Esophagus squamous epithelium (tissue), 5 donors: Measurements from ENCODE around the gene FEM1B. TPM values are rescaled to one million over a fixed set of nuclear protein-coding genes. Genes with fewer than 3 reads are reported as not detected.

ENCODE experiments used
- DNase-seq: peaks from one replicate; lab custom pipeline; 2025; lab: John Stamatoyannopoulos, UW
- H3K27ac ChIP-seq, 4 donors: fragments of 200-600 bp; sonication (generic); one replicate each; pipeline ENCODE4 v1.5.1; 2016 to 2019; ENCODE audit warnings: mild to moderate bottlenecking in 1 of 4
- H3K27me3 ChIP-seq, 4 donors: fragments of 200-600 bp; sonication (generic); 1 replicate in 3 of 4; 2 replicates in 1 of 4; pipeline versions ENCODE4 v1.5.1 to v1.6.0; 2017 to 2021; ENCODE audit warnings: antibody characterized with exemption in 1 of 4
- H3K36me3 ChIP-seq, 3 donors: fragments of 200-600 bp; sonication (generic); one replicate each; pipeline ENCODE4 v1.5.1; 2016 to 2019
- H3K4me1 ChIP-seq, 3 donors: fragments of 200-600 bp; sonication (generic); one replicate each; pipeline ENCODE4 v1.5.1; 2017 to 2019
- H3K4me3 ChIP-seq, 4 donors: fragments of 200-600 bp; sonication (generic); 1 replicate in 3 of 4; 2 replicates in 1 of 4; pipeline ENCODE4 v1.5.1; 2016 to 2019; ENCODE audit warnings: mild to moderate bottlenecking in 2 of 4, moderate library complexity in 1 of 4
- H3K9me3 ChIP-seq, 3 donors: fragments of 200-600 bp; sonication (generic); one replicate each; pipeline ENCODE4 v1.5.1; 2016 to 2019
- POLR2A ChIP-seq, 4 donors: fragments of 450-650 bp; IDR thresholded peaks; one replicate each; pipeline ENCODE4 v1.6.1; 2017; ENCODE audit warnings: antibody characterized with exemption in 4 of 4, mild to moderate bottlenecking in 4 of 4, moderate library complexity in 3 of 4
- WGBS, 2 donors: methylation state at CpG; one replicate each; pipeline ENCODE4 v1.1.5; 2018; 5-methylcytosine and 5-hydroxymethylcytosine counted together
- intact Hi-C: fragments of 100-400 bp; cut with DNase I; formaldehyde crosslinking; loops from one replicate; pipeline ENCODE4 v1.15.0; 2022
- total RNA-seq, 4 donors: library from RNA; depleted of rRNA; stranded (reverse); fragments of >200 nt; gene quantifications; one replicate each; pipeline ENCODE4 v1.1.0, GENCODE V29; 2016
- TF ChIP-seq, protein P1 (sequence below), 6 experiments: fragments of 450-650 bp in 4 of 6; fragments of 200-600 bp in 2 of 6; sonication (generic) in 2 of 6; IDR thresholded peaks; one replicate each; pipeline ENCODE4 v1.5.1; 2016 to 2019; ENCODE audit warnings: antibody characterized with exemption in 6 of 6, mild to moderate bottlenecking in 4 of 6, moderate library complexity in 4 of 6
- donor health status: DM: yes; HTN: yes; CAD: no.

FEM1B gene
- total RNA-seq, 4 donors from 2014 or later = 32.3 to 64.4 (median 46.8) TPM

DNA sequence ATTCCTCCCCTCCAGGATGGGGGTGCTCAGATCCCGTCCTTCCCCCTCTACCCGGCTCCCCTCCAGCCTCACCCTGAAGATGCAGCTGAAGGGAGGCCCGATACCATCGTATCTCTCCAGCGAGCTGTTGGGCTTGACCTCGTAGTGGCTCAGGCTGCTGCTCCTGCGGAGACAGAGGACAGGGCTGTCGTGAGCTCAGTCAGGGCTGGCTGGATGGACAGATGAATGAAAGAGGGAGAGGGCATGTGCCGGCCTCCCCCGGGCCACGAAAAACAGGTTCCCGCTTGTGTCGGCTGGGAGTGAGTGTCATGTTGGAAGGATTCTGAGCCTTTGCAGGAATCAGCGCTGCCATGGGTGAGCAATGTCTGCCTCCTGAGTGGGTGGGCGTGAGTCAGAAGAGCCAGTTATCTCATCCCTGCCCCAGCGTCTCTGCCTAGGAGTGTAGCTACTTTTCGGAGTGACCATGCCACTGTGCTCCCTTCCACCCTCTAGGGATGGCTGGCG is 35.2 kb downstream of the FEM1B start:
- H3K4me3 ChIP-seq = no peak overlapping the region
- intact Hi-C loops = loop anchor here (10.0 kb wide), 1 partner anchor 242 kb away; no protein-coding TSS in a partner anchor
- DNase-seq = no peak
- no peak for TF ChIP-seq POLR2A (IDR thresholded peaks at IDR 0.05)
- TF ChIP-seq, protein P1, sequence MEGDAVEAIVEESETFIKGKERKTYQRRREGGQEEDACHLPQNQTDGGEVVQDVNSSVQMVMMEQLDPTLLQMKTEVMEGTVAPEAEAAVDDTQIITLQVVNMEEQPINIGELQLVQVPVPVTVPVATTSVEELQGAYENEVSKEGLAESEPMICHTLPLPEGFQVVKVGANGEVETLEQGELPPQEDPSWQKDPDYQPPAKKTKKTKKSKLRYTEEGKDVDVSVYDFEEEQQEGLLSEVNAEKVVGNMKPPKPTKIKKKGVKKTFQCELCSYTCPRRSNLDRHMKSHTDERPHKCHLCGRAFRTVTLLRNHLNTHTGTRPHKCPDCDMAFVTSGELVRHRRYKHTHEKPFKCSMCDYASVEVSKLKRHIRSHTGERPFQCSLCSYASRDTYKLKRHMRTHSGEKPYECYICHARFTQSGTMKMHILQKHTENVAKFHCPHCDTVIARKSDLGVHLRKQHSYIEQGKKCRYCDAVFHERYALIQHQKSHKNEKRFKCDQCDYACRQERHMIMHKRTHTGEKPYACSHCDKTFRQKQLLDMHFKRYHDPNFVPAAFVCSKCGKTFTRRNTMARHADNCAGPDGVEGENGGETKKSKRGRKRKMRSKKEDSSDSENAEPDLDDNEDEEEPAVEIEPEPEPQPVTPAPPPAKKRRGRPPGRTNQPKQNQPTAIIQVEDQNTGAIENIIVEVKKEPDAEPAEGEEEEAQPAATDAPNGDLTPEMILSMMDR (IDR thresholded peaks at IDR 0.05) = no peak
- peaks cover 0 to 31% (median 0%) of the 10 kb centered on the region in 4 donors for H3K27me3 ChIP-seq
- WGBS, 2 donors = 72 to 80% methylated on average over 1 to 11 of the region's 18 CpGs
- H3K27ac ChIP-seq = no peak overlapping the region
- H3K9me3 ChIP-seq = no peaks in the 10 kb centered on the region
- no peaks in the 10 kb centered on the region for H3K36me3 ChIP-seq
- peaks cover 0 to 21% (median 4%) of the 10 kb centered on the region in 3 donors for H3K4me1 ChIP-seq

DNA sequence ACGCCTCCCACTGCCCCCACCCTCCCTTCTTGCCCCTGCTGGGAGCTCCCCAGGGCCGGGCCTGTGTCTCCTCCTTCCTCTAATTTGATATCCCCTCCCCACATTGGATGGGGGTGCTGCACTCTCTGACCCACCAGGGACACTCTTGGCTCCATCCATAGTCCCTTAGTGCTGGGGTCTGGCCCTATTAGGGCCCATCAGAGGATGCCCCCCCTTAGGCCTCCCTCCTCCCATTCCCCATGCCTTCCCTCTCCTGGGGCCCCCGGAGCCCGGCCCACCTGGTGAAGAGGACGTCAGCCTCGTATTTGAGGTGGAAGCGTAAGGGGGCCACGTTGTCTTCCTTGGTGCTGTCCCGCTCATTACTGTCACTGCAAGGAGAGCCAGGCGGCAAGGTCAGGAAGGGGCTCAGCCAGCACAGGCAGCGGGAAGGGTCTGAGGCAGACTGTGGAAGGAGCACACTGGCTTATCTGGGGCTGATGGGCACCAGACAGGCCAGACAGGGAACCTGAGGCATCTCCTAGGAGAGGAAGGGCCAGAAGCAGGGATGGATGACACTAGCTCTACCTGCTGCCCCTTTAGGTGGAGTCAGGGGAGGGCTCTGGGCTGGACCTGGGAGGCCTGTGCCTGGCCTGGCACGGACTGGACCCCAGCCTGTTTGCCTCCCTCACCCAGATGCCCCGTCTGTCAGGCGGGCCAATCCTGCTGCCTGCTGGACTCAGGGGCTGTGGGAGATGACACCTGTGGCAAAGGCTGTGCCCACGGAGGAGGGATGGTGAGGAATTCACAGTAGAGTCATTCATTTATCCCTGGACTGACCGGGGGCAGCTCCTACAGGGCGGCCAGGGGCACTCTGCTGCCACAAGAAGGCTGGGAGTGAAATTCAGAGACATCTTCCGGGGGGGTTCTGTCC is 36.2 kb downstream of the FEM1B start:
- Histone ChIP-seq H3K36me3 (no peaks in the 10 kb centered on the region), H3K27ac (no peak overlapping the region), H3K4me3 (no peak overlapping the region), H3K4me1 (peaks cover 0 to 21% (median 4%) of the 10 kb centered on the region in 3 donors), H3K9me3 (no peaks in the 10 kb centered on the region), H3K27me3 (peaks cover 0 to 31% (median 0%) of the 10 kb centered on the region in 4 donors)
- TF ChIP-seq, protein P1 (IDR thresholded peaks at IDR 0.05) = no peak
- no peak for TF ChIP-seq POLR2A (IDR thresholded peaks at IDR 0.05)
- intact Hi-C loops = loop anchor here (10.0 kb wide), 1 partner anchor 241 kb away; no protein-coding TSS in a partner anchor
- DNase-seq = no peak
- WGBS, 2 donors = 79 to 83% methylated on average over 6 to 7 of the region's 18 CpGs

DNA sequence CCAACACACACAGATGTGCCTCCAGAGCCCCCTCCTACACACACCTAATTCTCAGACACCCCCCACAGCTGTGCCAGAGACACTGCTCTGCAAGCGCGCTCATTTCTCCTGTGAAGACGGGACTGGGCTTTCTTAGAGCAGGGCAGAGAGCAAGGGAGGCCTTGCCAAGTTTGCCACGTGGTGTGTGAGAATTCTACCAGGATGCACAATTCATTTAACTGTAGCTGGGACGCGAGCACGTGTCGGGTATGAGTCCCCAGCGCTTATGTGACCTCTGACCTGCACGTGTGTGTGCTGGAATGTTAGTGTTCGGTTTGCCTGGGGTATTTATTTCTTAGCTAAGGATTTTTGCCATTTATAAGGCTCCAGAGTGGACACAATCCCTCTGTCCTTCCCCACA is 37.0 kb downstream of the FEM1B start:
- H3K9me3 ChIP-seq = no peaks in the 10 kb centered on the region
- WGBS, 2 donors = 79 to 83% methylated on average over 5 to 9 of the region's 11 CpGs
- no peak overlapping the region for H3K4me3 ChIP-seq
- no peaks in the 10 kb centered on the region for H3K36me3 ChIP-seq
- no peak for TF ChIP-seq POLR2A (IDR thresholded peaks at IDR 0.05)
- TF ChIP-seq, protein P1 (IDR thresholded peaks at IDR 0.05) = no peak
- intact Hi-C loops = loop anchor here (10.0 kb wide), 1 partner anchor 240 kb away; no protein-coding TSS in a partner anchor
- DNase-seq = no peak
- peaks cover 0 to 31% (median 0%) of the 10 kb centered on the region in 4 donors for H3K27me3 ChIP-seq
- peaks cover 0 to 21% (median 4%) of the 10 kb centered on the region in 3 donors for H3K4me1 ChIP-seq
- no peak overlapping the region for H3K27ac ChIP-seq

DNA sequence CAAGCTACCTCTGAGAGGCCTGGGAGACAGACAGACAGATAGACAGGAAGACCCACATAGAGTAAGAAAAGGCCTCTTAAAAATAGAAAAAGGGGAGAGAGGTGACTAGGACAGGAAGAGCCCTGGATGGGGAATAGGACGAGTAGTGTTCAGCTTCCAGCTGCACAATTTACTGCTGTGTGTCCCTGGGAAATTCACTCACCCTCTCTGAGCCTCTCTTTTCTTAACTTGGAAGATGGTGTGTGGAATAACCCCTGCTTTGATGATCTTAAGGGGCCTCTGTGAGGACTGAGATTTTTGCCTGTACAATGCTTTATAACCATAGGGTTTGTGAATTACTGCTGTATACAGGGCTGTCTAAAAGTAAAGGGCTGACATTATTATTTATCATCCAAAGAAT is 37.5 kb downstream of the FEM1B start:
- intact Hi-C loops = loop anchor here (10.0 kb wide), 1 partner anchor 240 kb away; no protein-coding TSS in a partner anchor
- Histone ChIP-seq H3K36me3 (no peaks in the 10 kb centered on the region), H3K27me3 (peaks cover 0 to 31% (median 0%) of the 10 kb centered on the region in 4 donors), H3K4me1 (peaks cover 0 to 17% (median 4%) of the 10 kb centered on the region in 3 donors), H3K27ac (no peak overlapping the region), H3K9me3 (no peaks in the 10 kb centered on the region), H3K4me3 (no peak overlapping the region)
- TF ChIP-seq, protein P1 (IDR thresholded peaks at IDR 0.05) = no peak
- no peak for TF ChIP-seq POLR2A (IDR thresholded peaks at IDR 0.05)
- 63 to 77% methylated on average over 1 of the region's 1 CpG for WGBS, 2 donors
- no peak for DNase-seq
